Neutrophil (primary cell): Measurements from ENCODE around the gene NPFF.

ENCODE experiments used
- H3K27ac ChIP-seq: fragments of 200-600 bp; sonication (generic); 2 replicates; pipeline ENCODE4 v1.5.1; 2016; ENCODE audit warnings: mild to moderate bottlenecking, moderate library complexity
- H3K27me3 ChIP-seq: fragments of 200-600 bp; sonication (generic); 2 replicates; pipeline ENCODE4 v1.6.0; 2016; ENCODE audit warnings: mild to moderate bottlenecking
- H3K36me3 ChIP-seq: fragments of 200-600 bp; sonication (generic); 2 replicates; pipeline ENCODE4 v1.5.1; 2017
- H3K4me1 ChIP-seq, 2 experiments: fragments of 200-600 bp in 1 of 2; sonication (generic) in 1 of 2; 1 replicate in 1 of 2; 2 replicates in 1 of 2; pipeline versions ENCODE4 v1.5.1 to v1.6.1; 2013 to 2016; ENCODE audit warnings: low read depth in 1 of 2, low read length in 1 of 2, mild to moderate bottlenecking in 1 of 2, moderate library complexity in 1 of 2; ENCODE audit not compliant: control insufficient read depth in 1 of 2, insufficient read depth in 1 of 2
- H3K4me3 ChIP-seq, 2 experiments: fragments of 200-600 bp in 1 of 2; sonication (generic) in 1 of 2; 1 replicate in 1 of 2; 2 replicates in 1 of 2; pipeline ENCODE4 v1.5.1; 2013 to 2016; ENCODE audit warnings: low read depth in 1 of 2, low read length in 1 of 2, mild to moderate bottlenecking in 1 of 2, moderate library complexity in 1 of 2
- H3K9me3 ChIP-seq: fragments of 200-600 bp; sonication (generic); 2 replicates; pipeline ENCODE4 v1.5.1; 2016
- TF ChIP-seq, protein P1 (sequence below): fragments of 200-600 bp; sonication (generic); IDR thresholded peaks from 2 replicates; pipeline ENCODE4 v1.5.1; 2016; ENCODE audit warnings: antibody characterized with exemption

Gene NPFF

DNA sequence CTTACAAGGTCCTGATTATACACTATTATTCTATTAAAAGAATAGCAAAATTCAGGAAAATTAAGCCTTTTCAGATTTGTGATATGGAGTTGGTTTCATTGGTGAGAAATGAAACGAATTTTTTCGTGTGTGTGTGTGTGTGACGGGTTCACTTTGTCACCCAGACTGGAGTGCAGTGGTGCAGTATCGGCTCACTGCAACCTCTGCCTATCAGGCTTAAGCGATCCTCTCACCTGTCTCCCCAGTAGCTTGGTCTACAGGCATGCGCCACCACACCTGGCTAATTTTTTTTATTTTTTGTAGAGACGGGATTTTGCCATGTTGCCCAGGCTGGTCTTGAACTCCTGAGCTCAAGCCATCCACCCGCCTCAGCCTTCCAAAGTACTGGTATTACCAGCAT is 45.7 kb downstream of the NPFF start:
- Histone ChIP-seq H3K4me1 (no peaks in the 10 kb centered on the region), H3K27ac (no peak overlapping the region), H3K4me3 (no peak overlapping the region), H3K36me3 (peaks cover 100% of the 10 kb centered on the region), H3K9me3 (no peaks in the 10 kb centered on the region), H3K27me3 (no peaks in the 10 kb centered on the region)
- TF ChIP-seq, protein P1, sequence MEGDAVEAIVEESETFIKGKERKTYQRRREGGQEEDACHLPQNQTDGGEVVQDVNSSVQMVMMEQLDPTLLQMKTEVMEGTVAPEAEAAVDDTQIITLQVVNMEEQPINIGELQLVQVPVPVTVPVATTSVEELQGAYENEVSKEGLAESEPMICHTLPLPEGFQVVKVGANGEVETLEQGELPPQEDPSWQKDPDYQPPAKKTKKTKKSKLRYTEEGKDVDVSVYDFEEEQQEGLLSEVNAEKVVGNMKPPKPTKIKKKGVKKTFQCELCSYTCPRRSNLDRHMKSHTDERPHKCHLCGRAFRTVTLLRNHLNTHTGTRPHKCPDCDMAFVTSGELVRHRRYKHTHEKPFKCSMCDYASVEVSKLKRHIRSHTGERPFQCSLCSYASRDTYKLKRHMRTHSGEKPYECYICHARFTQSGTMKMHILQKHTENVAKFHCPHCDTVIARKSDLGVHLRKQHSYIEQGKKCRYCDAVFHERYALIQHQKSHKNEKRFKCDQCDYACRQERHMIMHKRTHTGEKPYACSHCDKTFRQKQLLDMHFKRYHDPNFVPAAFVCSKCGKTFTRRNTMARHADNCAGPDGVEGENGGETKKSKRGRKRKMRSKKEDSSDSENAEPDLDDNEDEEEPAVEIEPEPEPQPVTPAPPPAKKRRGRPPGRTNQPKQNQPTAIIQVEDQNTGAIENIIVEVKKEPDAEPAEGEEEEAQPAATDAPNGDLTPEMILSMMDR = no peak

DNA sequence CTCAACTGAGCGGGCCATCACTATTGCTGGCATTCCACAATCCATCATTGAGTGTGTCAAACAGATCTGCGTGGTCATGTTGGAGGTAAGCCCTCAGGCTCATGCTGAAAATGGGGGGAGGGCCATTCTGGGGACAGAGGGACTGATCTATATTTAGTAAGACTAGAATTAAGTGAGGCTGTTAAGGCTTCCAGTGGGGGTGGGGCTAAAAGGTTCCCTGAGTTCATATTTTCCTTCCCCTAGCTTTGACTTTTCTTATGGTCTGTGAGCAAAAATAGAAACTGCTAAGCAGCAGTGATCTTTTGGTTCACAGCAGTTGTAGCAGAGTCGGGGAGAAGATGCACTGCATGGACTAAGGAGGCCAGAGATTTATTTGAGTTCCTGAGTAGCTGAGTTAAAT is 46.2 kb downstream of the NPFF start:
- Histone ChIP-seq H3K27me3 (no peaks in the 10 kb centered on the region), H3K36me3 (peaks cover 100% of the 10 kb centered on the region), H3K9me3 (no peaks in the 10 kb centered on the region), H3K4me3 (no peak overlapping the region), H3K27ac (no peak overlapping the region), H3K4me1 (no peaks in the 10 kb centered on the region)
- TF ChIP-seq, protein P1 = no peak

DNA sequence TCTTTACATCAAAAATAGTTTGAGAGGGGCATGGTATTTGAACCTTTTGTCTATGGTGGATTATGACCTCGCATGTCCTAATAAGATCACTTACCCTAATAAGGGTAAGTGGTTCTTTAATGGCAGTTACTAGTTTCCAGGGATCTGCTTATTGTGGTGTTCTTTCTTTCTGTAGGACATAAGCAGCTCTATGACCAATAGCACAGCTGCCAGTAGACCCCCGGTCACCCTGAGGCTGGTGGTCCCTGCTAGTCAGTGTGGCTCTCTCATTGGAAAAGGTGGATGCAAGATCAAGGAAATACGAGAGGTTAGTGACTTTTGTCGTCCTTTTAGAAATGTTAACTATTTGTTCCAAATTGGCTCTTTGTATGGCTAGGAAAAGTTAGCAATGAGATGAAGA is 48.2 kb downstream of the NPFF start:
- peaks cover 100% of the 10 kb centered on the region for H3K36me3 ChIP-seq
- TF ChIP-seq, protein P1 = no peak
- peaks cover under 1 to 3% of the 10 kb centered on the region in 2 experiments for H3K4me1 ChIP-seq
- H3K27me3 ChIP-seq = no peaks in the 10 kb centered on the region
- H3K4me3 ChIP-seq = no peak overlapping the region
- no peaks in the 10 kb centered on the region for H3K9me3 ChIP-seq
- no peak overlapping the region for H3K27ac ChIP-seq
